Upper lobe of left lung (tissue), 4 donors: ENCODE results near the gene G6PC3.

Experiments
- EP300 ChIP-seq, 4 donors: sonication (generic); formaldehyde crosslinking; IDR thresholded peaks; one replicate each; pipeline ENCODE4 v1.5.1; 2017; ENCODE audit warnings: antibody characterized with exemption in 4 of 4, control low read depth in 2 of 4
- POLR2A ChIP-seq, 4 donors: fragments of 450-650 bp; IDR thresholded peaks; one replicate each; pipeline ENCODE4 v1.5.1; 2016 to 2017; ENCODE audit warnings: antibody characterized with exemption in 4 of 4, mild to moderate bottlenecking in 2 of 4
- POLR2AphosphoS5 ChIP-seq, 2 donors: sonication (generic); formaldehyde crosslinking; IDR thresholded peaks; one replicate each; pipeline ENCODE4 v1.5.1; 2017; ENCODE audit warnings: antibody characterized with exemption in 2 of 2
- TF ChIP-seq, protein P1 (sequence below), 6 experiments: fragments of 450-650 bp in 4 of 6; fragments of 200-600 bp in 2 of 6; sonication (generic) in 2 of 6; IDR thresholded peaks; one replicate each; pipeline ENCODE4 v1.5.1; 2016 to 2019; ENCODE audit warnings: antibody characterized with exemption in 6 of 6

DNA sequence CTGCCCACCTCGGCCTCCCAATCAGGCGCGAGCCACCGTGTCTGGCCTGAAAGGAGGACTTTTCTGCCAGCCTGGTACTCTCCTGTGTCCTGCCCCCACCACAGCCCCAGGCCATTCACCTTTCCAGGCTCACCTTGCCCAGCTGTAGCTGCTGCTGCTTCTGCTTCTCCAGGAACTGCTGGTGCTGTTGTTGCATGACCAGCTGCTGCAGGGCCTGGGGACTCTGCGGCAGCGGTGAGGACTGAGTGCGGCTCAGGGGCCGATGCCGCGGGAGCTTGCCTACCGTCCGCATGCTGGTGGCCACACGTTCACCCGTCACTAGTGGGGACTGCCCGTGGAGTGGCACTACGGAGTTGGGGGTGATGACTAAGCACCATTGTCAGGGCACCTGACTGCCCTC is 17.7 kb downstream of the G6PC3 start:
- TF ChIP-seq POLR2A (IDR thresholded peaks at IDR 0.05) (no peak), EP300 (IDR thresholded peaks at IDR 0.05) (no peak), POLR2AphosphoS5 (IDR thresholded peaks at IDR 0.05) (no peak)
- TF ChIP-seq, protein P1, sequence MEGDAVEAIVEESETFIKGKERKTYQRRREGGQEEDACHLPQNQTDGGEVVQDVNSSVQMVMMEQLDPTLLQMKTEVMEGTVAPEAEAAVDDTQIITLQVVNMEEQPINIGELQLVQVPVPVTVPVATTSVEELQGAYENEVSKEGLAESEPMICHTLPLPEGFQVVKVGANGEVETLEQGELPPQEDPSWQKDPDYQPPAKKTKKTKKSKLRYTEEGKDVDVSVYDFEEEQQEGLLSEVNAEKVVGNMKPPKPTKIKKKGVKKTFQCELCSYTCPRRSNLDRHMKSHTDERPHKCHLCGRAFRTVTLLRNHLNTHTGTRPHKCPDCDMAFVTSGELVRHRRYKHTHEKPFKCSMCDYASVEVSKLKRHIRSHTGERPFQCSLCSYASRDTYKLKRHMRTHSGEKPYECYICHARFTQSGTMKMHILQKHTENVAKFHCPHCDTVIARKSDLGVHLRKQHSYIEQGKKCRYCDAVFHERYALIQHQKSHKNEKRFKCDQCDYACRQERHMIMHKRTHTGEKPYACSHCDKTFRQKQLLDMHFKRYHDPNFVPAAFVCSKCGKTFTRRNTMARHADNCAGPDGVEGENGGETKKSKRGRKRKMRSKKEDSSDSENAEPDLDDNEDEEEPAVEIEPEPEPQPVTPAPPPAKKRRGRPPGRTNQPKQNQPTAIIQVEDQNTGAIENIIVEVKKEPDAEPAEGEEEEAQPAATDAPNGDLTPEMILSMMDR (IDR thresholded peaks at IDR 0.05): no peak
